ENCODE measurements around the gene SLC46A2.

SLC46A2 gene

DNA sequence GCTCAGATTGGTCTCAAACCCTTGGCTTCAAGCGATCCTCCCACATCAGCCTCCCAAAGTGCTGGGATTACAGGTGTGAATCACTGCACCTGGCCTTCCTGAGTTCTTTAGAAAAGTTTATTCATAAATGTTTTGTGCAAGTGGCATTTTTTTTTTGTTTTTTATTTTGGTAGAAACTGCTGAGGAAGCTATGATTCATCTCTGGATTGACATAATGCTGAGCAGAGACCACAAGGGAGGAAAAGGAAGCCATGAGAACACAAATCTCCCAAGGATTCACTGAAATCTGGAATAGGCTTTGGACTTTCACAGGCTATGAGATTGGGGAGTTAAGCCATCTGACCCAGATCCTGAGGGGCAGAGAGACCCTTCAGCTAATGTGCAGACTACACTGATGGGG, 3.4 kb upstream of the SLC46A2 start:
- no CpG with 5 or more reads among the region's 1 CpG for WGBS (ENCODE audit: extremely low coverage, insufficient coverage, low lambda C conversion rate)
- no peak overlapping the region for H3K27ac ChIP-seq (ENCODE audit: low read depth, low read length)
- H3K4me2 ChIP-seq (ENCODE audit: low read length): no peak overlapping the region

DNA sequence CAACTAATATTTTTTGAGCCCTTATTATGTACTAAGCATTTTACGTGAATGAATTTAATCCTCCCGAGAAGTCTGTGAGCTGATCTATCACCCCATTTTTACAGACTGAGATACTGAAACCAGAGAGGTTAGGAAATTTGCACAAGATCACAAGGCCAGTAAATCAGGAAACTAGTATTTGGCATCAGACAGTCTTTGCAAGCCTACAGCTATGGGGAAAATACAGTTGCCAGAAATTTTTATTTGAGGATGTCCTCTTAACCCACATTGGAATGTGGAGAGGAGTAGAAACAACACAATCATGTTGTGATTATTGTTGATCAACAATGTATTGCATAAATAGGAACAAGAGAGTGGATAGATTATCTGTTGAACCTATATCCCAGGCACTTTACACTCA, 2.3 kb upstream of the SLC46A2 start:
- H3K4me1 ChIP-seq (ENCODE audit: control insufficient read depth, low read depth, low read length): no peaks in the 10 kb centered on the region
- H3K18ac ChIP-seq (ENCODE audit: low read length): no peak overlapping the region
- H3K4me3 ChIP-seq (ENCODE audit: low read length): no peak overlapping the region
- H3K4me2 ChIP-seq (ENCODE audit: low read length): no peak overlapping the region
- H3K27me3 ChIP-seq (ENCODE audit: insufficient read depth, low read length, poor library complexity): no peaks in the 10 kb centered on the region
- H3K36me3 ChIP-seq (ENCODE audit: control insufficient read depth, insufficient read depth, low read length): no peaks in the 10 kb centered on the region
- H3K9ac ChIP-seq (ENCODE audit: low read length): no peak overlapping the region
- H3K23ac ChIP-seq (ENCODE audit: low read length): no peak overlapping the region
- no peak overlapping the region for H4K5ac ChIP-seq (ENCODE audit: low read length)
- H3K79me2 ChIP-seq (ENCODE audit: control insufficient read depth, insufficient read depth, low read length): no peaks in the 10 kb centered on the region
- H3K79me1 ChIP-seq (ENCODE audit: low read length): no peaks in the 10 kb centered on the region
- H2AK5ac ChIP-seq (ENCODE audit: low read length): no peak overlapping the region
- no peak overlapping the region for H3K56ac ChIP-seq (ENCODE audit: low read length)
- no peak overlapping the region for H4K8ac ChIP-seq (ENCODE audit: low read depth, low read length)
- DNase-seq: no peak
- WGBS (ENCODE audit: extremely low coverage, insufficient coverage, low lambda C conversion rate): no CpG with 5 or more reads among the region's 2 CpGs
- no peak overlapping the region for H2BK15ac ChIP-seq (replicated peaks; ENCODE audit: low read depth)
- H2BK5ac ChIP-seq (ENCODE audit: low read length): no peak overlapping the region
- no peak overlapping the region for H2BK120ac ChIP-seq (ENCODE audit: low read depth, low read length)
- no peak overlapping the region for H3K27ac ChIP-seq (ENCODE audit: low read depth, low read length)
- no peak overlapping the region for H3K4ac ChIP-seq (ENCODE audit: low read depth, low read length)

More for the DNA sequence above, 3.4 kb upstream of the SLC46A2 start:
- Histone ChIP-seq H3K27me3 (ENCODE audit: insufficient read depth, low read length, poor library complexity) (no peaks in the 10 kb centered on the region), H3K56ac (ENCODE audit: low read length) (no peak overlapping the region), H4K5ac (ENCODE audit: low read length) (no peak overlapping the region), H2AK5ac (ENCODE audit: low read length) (no peak overlapping the region), H3K4me3 (ENCODE audit: low read length) (no peak overlapping the region), H3K36me3 (ENCODE audit: control insufficient read depth, insufficient read depth, low read length) (no peaks in the 10 kb centered on the region), H3K23ac (ENCODE audit: low read length) (no peak overlapping the region), H3K79me1 (ENCODE audit: low read length) (no peaks in the 10 kb centered on the region), H3K4me1 (ENCODE audit: control insufficient read depth, low read depth, low read length) (no peaks in the 10 kb centered on the region), H2BK5ac (ENCODE audit: low read length) (no peak overlapping the region), H4K8ac (ENCODE audit: low read depth, low read length) (no peak overlapping the region), H3K9ac (ENCODE audit: low read length) (no peak overlapping the region), H2BK120ac (ENCODE audit: low read depth, low read length) (no peak overlapping the region), H2BK15ac (replicated peaks; ENCODE audit: low read depth) (no peak overlapping the region), H3K4ac (ENCODE audit: low read depth, low read length) (no peak overlapping the region), H3K79me2 (ENCODE audit: control insufficient read depth, insufficient read depth, low read length) (no peaks in the 10 kb centered on the region), H3K18ac (ENCODE audit: low read length) (no peak overlapping the region)
- DNase-seq: no peak

DNA sequence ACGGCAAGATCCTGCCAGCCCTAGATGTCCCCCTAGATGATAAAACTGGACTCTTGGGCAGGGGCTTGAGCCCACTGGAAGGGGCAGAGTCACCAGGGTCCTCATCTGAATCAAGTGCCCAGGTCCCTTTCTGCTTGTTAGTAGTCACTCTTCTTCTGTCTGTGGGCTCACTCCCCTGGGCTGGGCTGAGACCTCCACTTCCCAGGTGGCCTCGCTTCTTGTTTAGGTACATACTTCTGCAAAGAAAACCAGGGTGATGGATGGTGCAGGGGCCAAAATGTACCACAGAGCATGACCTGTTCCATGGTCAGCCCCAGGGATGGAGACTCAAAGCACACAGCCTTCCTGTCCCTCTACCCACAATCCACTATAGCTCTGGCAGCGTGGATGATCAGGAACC, 845 bp upstream of the SLC46A2 start:
- Histone ChIP-seq H3K4me2 (ENCODE audit: low read length) (no peak overlapping the region), H3K23ac (ENCODE audit: low read length) (no peak overlapping the region), H3K36me3 (ENCODE audit: control insufficient read depth, insufficient read depth, low read length) (no peaks in the 10 kb centered on the region), H3K56ac (ENCODE audit: low read length) (no peak overlapping the region), H3K9ac (ENCODE audit: low read length) (no peak overlapping the region), H3K27me3 (ENCODE audit: insufficient read depth, low read length, poor library complexity) (no peaks in the 10 kb centered on the region), H2BK5ac (ENCODE audit: low read length) (no peak overlapping the region), H4K5ac (ENCODE audit: low read length) (no peak overlapping the region), H4K8ac (ENCODE audit: low read depth, low read length) (no peak overlapping the region), H3K4ac (ENCODE audit: low read depth, low read length) (no peak overlapping the region), H3K27ac (ENCODE audit: low read depth, low read length) (no peak overlapping the region), H3K4me1 (ENCODE audit: control insufficient read depth, low read depth, low read length) (no peaks in the 10 kb centered on the region), H3K4me3 (ENCODE audit: low read length) (no peak overlapping the region), H3K79me1 (ENCODE audit: low read length) (no peaks in the 10 kb centered on the region), H2AK5ac (ENCODE audit: low read length) (no peak overlapping the region), H3K18ac (ENCODE audit: low read length) (no peak overlapping the region), H2BK15ac (replicated peaks; ENCODE audit: low read depth) (no peak overlapping the region), H2BK120ac (ENCODE audit: low read depth, low read length) (no peak overlapping the region), H3K79me2 (ENCODE audit: control insufficient read depth, insufficient read depth, low read length) (no peaks in the 10 kb centered on the region)
- DNase-seq: no peak
- no CpG with 5 or more reads among the region's 3 CpGs for WGBS (ENCODE audit: extremely low coverage, insufficient coverage, low lambda C conversion rate)

DNA sequence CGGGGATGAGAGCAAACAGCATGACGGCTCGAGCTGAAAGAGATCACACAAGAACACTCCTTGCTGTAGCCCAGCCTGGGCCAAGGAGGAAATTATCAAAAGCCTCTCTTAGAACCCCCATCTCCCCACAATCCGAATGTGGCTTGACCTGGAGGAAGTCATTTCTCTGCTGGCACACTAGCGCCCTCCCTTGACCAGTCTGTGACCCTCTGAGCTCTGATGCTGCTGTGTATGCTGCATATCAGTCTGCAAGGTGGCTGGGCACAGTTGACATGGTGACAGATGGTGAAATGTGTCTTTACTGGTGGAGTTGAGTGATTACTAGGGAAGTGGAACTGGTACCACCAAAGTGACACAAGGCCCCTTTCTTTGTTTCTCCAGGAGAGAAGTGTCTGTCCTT, 3.3 kb downstream of the SLC46A2 start:
- H3K27ac ChIP-seq (ENCODE audit: low read depth, low read length): no peak overlapping the region
- H3K9ac ChIP-seq (ENCODE audit: low read length): no peak overlapping the region
- H2BK15ac ChIP-seq (replicated peaks; ENCODE audit: low read depth): no peak overlapping the region
- no peak overlapping the region for H3K56ac ChIP-seq (ENCODE audit: low read length)
- H3K23ac ChIP-seq (ENCODE audit: low read length): no peak overlapping the region
- no peak overlapping the region for H3K4ac ChIP-seq (ENCODE audit: low read depth, low read length)
- no peaks in the 10 kb centered on the region for H3K79me1 ChIP-seq (ENCODE audit: low read length)
- H3K4me1 ChIP-seq (ENCODE audit: control insufficient read depth, low read depth, low read length): no peaks in the 10 kb centered on the region
- no CpG with 5 or more reads among the region's 5 CpGs for WGBS (ENCODE audit: extremely low coverage, insufficient coverage, low lambda C conversion rate)
- no peak overlapping the region for H3K4me3 ChIP-seq (ENCODE audit: low read length)
- peak; percentile 65 for DNase-seq
- H2BK120ac ChIP-seq (ENCODE audit: low read depth, low read length): no peak overlapping the region
- H2AK5ac ChIP-seq (ENCODE audit: low read length): no peak overlapping the region
- no peaks in the 10 kb centered on the region for H3K27me3 ChIP-seq (ENCODE audit: insufficient read depth, low read length, poor library complexity)
- no peak overlapping the region for H4K5ac ChIP-seq (ENCODE audit: low read length)
- H3K18ac ChIP-seq (ENCODE audit: low read length): no peak overlapping the region
- H2BK5ac ChIP-seq (ENCODE audit: low read length): no peak overlapping the region
- H3K79me2 ChIP-seq (ENCODE audit: control insufficient read depth, insufficient read depth, low read length): no peaks in the 10 kb centered on the region
- H3K36me3 ChIP-seq (ENCODE audit: control insufficient read depth, insufficient read depth, low read length): no peaks in the 10 kb centered on the region
- H4K8ac ChIP-seq (ENCODE audit: low read depth, low read length): no peak overlapping the region
- H3K4me2 ChIP-seq (ENCODE audit: low read length): no peak overlapping the region

DNA sequence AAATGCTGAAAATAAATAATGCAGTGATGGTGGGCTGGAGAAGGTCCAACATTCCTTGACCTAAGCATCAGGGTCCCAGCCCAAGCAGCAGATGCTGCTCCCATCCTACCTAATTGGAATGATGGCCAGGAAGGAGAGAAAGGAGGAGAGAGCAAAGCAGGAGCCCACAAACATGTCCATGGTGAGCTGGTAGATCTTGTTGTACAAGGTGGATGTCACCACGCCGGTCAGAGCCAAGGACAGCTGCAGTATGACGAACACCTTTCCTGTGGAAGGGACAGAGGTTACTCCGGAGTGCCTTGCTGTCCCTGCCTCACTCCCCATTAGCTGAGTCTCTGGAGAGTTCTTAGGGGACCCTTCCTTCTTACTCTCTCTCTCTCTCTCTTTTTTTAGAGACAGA, 4.3 kb downstream of the SLC46A2 start:
- Histone ChIP-seq H3K9ac (ENCODE audit: low read length) (no peak overlapping the region), H3K4me3 (ENCODE audit: low read length) (no peak overlapping the region), H3K4me1 (ENCODE audit: control insufficient read depth, low read depth, low read length) (no peaks in the 10 kb centered on the region), H3K4me2 (ENCODE audit: low read length) (no peak overlapping the region), H3K4ac (ENCODE audit: low read depth, low read length) (no peak overlapping the region), H2BK15ac (replicated peaks; ENCODE audit: low read depth) (no peak overlapping the region), H2BK5ac (ENCODE audit: low read length) (no peak overlapping the region), H2AK5ac (ENCODE audit: low read length) (no peak overlapping the region), H3K27ac (ENCODE audit: low read depth, low read length) (no peak overlapping the region), H3K27me3 (ENCODE audit: insufficient read depth, low read length, poor library complexity) (no peaks in the 10 kb centered on the region), H3K56ac (ENCODE audit: low read length) (no peak overlapping the region), H4K5ac (ENCODE audit: low read length) (no peak overlapping the region), H3K79me2 (ENCODE audit: control insufficient read depth, insufficient read depth, low read length) (no peaks in the 10 kb centered on the region), H3K23ac (ENCODE audit: low read length) (no peak overlapping the region), H2BK120ac (ENCODE audit: low read depth, low read length) (no peak overlapping the region), H4K8ac (ENCODE audit: low read depth, low read length) (no peak overlapping the region), H3K79me1 (ENCODE audit: low read length) (no peaks in the 10 kb centered on the region), H3K18ac (ENCODE audit: low read length) (no peak overlapping the region), H3K36me3 (ENCODE audit: control insufficient read depth, insufficient read depth, low read length) (no peaks in the 10 kb centered on the region)
- no peak for DNase-seq
- WGBS (ENCODE audit: extremely low coverage, insufficient coverage, low lambda C conversion rate): no CpG with 5 or more reads among the region's 4 CpGs

DNA sequence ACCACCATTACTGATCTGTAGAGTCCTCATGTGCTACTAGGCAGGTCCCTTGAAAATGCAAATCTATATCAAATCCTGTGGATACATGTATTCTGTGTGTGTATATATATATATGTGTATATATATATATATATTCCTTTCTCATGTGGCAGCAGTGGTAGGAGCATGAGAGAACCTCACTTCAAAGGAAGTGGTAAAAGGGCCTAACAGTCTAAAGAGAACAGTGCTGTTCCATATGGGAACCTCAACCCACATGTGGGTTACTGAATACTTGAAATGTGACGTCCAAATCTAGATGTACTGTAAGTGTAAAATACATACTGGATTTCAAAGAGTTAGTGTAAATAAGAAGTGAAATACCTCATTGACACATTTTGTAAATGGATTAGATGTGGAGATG, 5.4 kb downstream of the SLC46A2 start:
- H3K18ac ChIP-seq (ENCODE audit: low read length): no peak overlapping the region
- H3K27ac ChIP-seq (ENCODE audit: low read depth, low read length): no peak overlapping the region
- H2AK5ac ChIP-seq (ENCODE audit: low read length): no peak overlapping the region
- H4K8ac ChIP-seq (ENCODE audit: low read depth, low read length): no peak overlapping the region
- H4K5ac ChIP-seq (ENCODE audit: low read length): no peak overlapping the region
- H3K4me3 ChIP-seq (ENCODE audit: low read length): no peak overlapping the region
- no peak overlapping the region for H2BK120ac ChIP-seq (ENCODE audit: low read depth, low read length)
- no peaks in the 10 kb centered on the region for H3K79me1 ChIP-seq (ENCODE audit: low read length)
- H3K4me2 ChIP-seq (ENCODE audit: low read length): no peak overlapping the region
- no peaks in the 10 kb centered on the region for H3K36me3 ChIP-seq (ENCODE audit: control insufficient read depth, insufficient read depth, low read length)
- H3K23ac ChIP-seq (ENCODE audit: low read length): no peak overlapping the region
- no peaks in the 10 kb centered on the region for H3K4me1 ChIP-seq (ENCODE audit: control insufficient read depth, low read depth, low read length)
- H2BK15ac ChIP-seq (replicated peaks; ENCODE audit: low read depth): no peak overlapping the region
- H3K56ac ChIP-seq (ENCODE audit: low read length): no peak overlapping the region
- DNase-seq: no peak
- no peaks in the 10 kb centered on the region for H3K79me2 ChIP-seq (ENCODE audit: control insufficient read depth, insufficient read depth, low read length)
- no peak overlapping the region for H2BK5ac ChIP-seq (ENCODE audit: low read length)
- no peak overlapping the region for H3K9ac ChIP-seq (ENCODE audit: low read length)
- no peaks in the 10 kb centered on the region for H3K27me3 ChIP-seq (ENCODE audit: insufficient read depth, low read length, poor library complexity)
- no CpG with 5 or more reads among the region's 1 CpG for WGBS (ENCODE audit: extremely low coverage, insufficient coverage, low lambda C conversion rate)
- H3K4ac ChIP-seq (ENCODE audit: low read depth, low read length): no peak overlapping the region
